ENCODE measurements around the gene CNNM2. TPM values are rescaled to one million over a fixed set of nuclear protein-coding genes. Genes with fewer than 3 reads are reported as not detected.
"Not testable (repeated sequence)": the region's sequence is repeated elsewhere in the genome, so short reads cannot be mapped to it uniquely, and the experiment has no call there.

CNNM2 gene
- total RNA-seq, 6 experiments from 2014 or later = 7.7 to 9.1 (median 8.1) TPM

DNA sequence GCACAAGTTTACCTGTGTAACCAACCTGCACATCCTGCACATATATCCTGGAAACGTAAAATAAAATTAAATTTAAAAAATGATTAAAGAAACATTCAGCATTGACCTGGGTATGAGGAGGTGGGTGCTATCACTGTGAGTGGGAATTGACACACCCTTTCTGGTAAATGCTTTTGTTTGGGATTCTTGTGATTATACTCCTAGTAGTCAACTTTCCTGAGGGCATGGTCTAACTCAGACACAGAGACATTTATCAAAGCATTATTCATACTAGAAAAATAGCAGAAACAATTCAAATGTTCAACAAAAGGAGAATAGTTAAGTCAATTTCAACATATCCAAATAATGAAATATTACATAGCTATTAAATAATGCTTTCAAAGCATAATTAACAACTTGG, 44.2 kb downstream of the CNNM2 start:
- no peaks in the 10 kb centered on the region for H3K27me3 Mint-ChIP-seq (ENCODE audit: insufficient read depth)
- no peaks in the 10 kb centered on the region for H3K36me3 Mint-ChIP-seq (ENCODE audit: low read depth)
- no peak overlapping the region for H3K4me3 Mint-ChIP-seq
- H3K9me3 Mint-ChIP-seq = no peaks in the 10 kb centered on the region
- no peak overlapping the region for H3K27ac Mint-ChIP-seq
- no peak for DNase-seq
- H3K4me1 Mint-ChIP-seq (ENCODE audit: low read depth) = peaks cover 18% of the 10 kb centered on the region
- TF ChIP-seq, protein P1, sequence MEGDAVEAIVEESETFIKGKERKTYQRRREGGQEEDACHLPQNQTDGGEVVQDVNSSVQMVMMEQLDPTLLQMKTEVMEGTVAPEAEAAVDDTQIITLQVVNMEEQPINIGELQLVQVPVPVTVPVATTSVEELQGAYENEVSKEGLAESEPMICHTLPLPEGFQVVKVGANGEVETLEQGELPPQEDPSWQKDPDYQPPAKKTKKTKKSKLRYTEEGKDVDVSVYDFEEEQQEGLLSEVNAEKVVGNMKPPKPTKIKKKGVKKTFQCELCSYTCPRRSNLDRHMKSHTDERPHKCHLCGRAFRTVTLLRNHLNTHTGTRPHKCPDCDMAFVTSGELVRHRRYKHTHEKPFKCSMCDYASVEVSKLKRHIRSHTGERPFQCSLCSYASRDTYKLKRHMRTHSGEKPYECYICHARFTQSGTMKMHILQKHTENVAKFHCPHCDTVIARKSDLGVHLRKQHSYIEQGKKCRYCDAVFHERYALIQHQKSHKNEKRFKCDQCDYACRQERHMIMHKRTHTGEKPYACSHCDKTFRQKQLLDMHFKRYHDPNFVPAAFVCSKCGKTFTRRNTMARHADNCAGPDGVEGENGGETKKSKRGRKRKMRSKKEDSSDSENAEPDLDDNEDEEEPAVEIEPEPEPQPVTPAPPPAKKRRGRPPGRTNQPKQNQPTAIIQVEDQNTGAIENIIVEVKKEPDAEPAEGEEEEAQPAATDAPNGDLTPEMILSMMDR (IDR thresholded peaks at IDR 0.05) = no peak

DNA sequence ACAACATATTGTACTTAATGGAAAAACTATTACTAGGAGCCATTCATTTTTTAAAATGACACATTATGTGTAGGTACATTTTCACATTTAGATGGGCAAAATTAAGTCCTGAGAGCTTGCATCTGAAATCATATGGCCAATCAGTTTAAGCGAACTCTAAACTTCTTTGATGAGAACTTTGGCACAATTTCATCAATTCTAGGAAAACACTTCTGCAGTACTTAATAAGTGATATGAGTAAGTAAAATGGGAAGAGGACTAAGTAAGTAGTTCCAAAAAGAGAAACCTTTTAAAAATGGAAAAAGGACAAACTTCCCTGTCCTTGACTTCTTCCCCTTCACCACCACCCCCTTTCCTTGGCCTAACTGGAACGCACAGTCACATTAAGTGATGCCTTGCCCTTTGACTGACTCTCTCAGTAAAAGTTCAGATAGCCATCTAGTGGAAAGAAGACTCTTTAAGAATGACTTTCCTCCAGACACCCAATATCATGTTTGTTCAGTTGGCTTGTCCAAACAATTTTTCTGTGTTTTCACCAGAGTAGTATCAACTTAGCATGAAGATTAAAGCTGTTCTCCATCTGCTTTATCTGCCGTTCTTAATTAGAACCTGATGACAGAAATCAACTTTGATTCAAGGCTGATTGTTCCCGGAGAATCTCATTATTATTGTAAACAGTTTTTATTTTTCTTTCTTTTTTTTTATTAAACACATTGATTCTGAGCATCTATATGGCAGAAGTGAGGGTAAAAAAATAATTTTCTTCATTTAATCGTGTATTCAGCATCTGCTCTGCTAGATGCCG, 45.1 kb downstream of the CNNM2 start:
- Mint-ChIP-seq H3K27me3 (ENCODE audit: insufficient read depth) (no peaks in the 10 kb centered on the region), H3K36me3 (ENCODE audit: low read depth) (no peaks in the 10 kb centered on the region), H3K4me1 (ENCODE audit: low read depth) (peaks cover 18% of the 10 kb centered on the region), H3K27ac (0 out of 2 replicates have a peak overlapping the region, but pooled peaks have one; percentile 2), H3K9me3 (no peaks in the 10 kb centered on the region), H3K4me3 (no peak overlapping the region)
- TF ChIP-seq, protein P1 (IDR thresholded peaks at IDR 0.05) = peak; percentile 21; the same call in 1 of the 2 replicates
- peak; percentile 11 for DNase-seq

DNA sequence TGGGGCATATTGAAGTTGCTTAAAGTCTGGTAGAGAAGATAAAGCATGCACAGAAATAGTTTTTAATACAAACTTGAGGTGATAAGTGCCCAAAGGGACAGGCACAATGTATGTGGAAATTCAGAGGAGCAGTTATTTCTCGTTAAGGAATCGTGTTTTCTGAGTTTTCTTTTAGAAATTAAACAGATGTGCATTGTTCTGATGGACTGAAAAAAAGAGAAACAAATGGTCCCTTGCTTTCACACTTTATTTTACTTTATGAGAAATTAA, 45.6 kb downstream of the CNNM2 start:
- no peak overlapping the region for H3K27ac Mint-ChIP-seq
- H3K9me3 Mint-ChIP-seq = no peaks in the 10 kb centered on the region

DNA sequence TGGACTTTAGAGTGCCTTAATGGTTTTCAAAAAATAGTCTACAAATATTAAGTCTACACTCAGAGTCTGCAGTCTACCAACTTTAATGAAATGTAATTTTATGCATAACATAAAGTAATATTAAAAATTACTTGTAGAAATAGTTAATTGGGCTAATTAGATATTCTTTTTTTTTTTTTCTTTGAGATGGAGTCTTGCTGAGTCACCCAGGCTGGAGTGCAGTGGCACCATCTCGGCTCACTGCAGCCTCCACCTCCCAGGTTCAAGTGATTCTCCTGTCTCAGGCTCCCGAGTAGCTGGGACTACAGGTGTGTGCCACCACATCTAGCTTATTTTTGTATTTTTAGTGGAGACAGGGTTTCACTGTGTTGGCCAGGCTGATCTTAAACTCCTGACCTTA, 46.0 kb downstream of the CNNM2 start:
- DNase-seq; H3K36me3 Mint-ChIP-seq (ENCODE audit: low read depth); H3K27ac Mint-ChIP-seq; H3K27me3 Mint-ChIP-seq (ENCODE audit: insufficient read depth); H3K9me3 Mint-ChIP-seq; H3K4me3 Mint-ChIP-seq: not testable (repeated sequence)
- peaks cover 18% of the 10 kb centered on the region for H3K4me1 Mint-ChIP-seq (ENCODE audit: low read depth)

More for the DNA sequence above, 45.6 kb downstream of the CNNM2 start:
- H3K4me3 Mint-ChIP-seq = no peak overlapping the region
- TF ChIP-seq, protein P1 (IDR thresholded peaks at IDR 0.05) = no peak
- DNase-seq = no peak
- peaks cover 18% of the 10 kb centered on the region for H3K4me1 Mint-ChIP-seq (ENCODE audit: low read depth)
- no peaks in the 10 kb centered on the region for H3K36me3 Mint-ChIP-seq (ENCODE audit: low read depth)
- no peaks in the 10 kb centered on the region for H3K27me3 Mint-ChIP-seq (ENCODE audit: insufficient read depth)

DNA sequence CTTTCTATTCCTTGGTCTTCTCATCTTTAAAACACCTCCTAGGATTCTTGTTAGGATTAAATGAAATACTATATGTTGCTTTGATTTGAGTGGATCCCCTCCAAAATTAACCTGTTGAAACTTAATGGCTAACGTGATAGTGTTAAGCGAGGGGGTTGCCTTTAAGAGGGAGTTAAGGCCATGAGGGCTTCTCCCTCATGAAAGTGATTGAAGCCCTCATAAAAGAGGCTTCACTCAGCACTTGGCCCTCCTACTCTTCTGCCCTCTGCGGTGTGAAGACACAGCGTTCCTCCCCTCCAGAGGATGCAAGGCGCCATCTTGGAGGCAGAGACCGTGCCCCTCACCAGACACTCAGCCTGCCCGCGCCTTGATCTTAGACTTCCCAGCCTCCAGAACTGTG, 46.6 kb downstream of the CNNM2 start:
- TF ChIP-seq, protein P1 (IDR thresholded peaks at IDR 0.05) = no peak
- Mint-ChIP-seq H3K4me3 (no peak overlapping the region), H3K4me1 (ENCODE audit: low read depth) (peaks cover 18% of the 10 kb centered on the region), H3K27me3 (ENCODE audit: insufficient read depth) (no peaks in the 10 kb centered on the region), H3K9me3 (no peaks in the 10 kb centered on the region), H3K27ac (no peak overlapping the region), H3K36me3 (ENCODE audit: low read depth) (no peaks in the 10 kb centered on the region)
- DNase-seq = no peak

DNA sequence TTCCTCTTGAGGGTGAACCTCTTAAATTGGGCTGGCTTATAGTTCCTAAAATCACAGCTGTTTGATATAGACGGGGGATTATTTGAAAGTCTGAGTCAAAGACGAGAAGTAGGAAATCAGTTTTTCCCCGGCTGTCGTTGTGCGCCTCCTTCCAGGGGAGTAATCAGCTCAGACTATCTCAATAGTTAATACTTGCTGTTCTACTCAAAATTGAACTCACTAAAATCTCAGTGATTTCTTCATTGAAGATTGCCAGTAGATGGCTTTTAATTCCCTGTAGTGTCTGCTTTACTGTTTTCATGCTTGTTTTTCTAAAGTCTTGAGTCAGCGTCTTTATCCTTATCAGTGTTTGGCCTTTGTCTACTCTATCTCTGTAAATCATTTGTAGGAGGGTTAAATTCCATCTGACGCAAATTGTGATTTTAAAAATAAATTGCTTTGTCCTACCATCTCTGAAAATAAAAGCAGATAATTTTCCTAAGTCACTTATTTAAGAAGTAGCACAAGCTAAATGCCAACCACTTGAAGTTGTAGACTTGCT, 47.3 kb downstream of the CNNM2 start:
- TF ChIP-seq, protein P1 (IDR thresholded peaks at IDR 0.05) = no peak
- no peaks in the 10 kb centered on the region for H3K27me3 Mint-ChIP-seq (ENCODE audit: insufficient read depth)
- no peak overlapping the region for H3K4me3 Mint-ChIP-seq
- no peaks in the 10 kb centered on the region for H3K9me3 Mint-ChIP-seq
- peaks cover 19% of the 10 kb centered on the region for H3K4me1 Mint-ChIP-seq (ENCODE audit: low read depth)
- H3K36me3 Mint-ChIP-seq (ENCODE audit: low read depth) = no peaks in the 10 kb centered on the region
- no peak overlapping the region for H3K27ac Mint-ChIP-seq
- no peak for DNase-seq
